ENCODE results near the gene PHYHD1.

PHYHD1 gene

GRCh38 chr9:128945798-128946501, 25.2 kb downstream of the PHYHD1 start:
- Histone ChIP-seq H3K9me2 (replicated peaks; ENCODE audit: control insufficient read depth, low read length) (no peaks in the 10 kb centered on the region), H3K27ac (ENCODE audit: low read depth, low read length) (no peak overlapping the region), H4K20me1 (ENCODE audit: control insufficient read depth, insufficient read depth, low read depth, low read length) (no peaks in the 10 kb centered on the region), H3K4me2 (ENCODE audit: low read length) (peak overlapping the region; percentile 83), H3K79me2 (ENCODE audit: control insufficient read depth, low read length) (peaks cover 49% of the 10 kb centered on the region), H3K27me3 (ENCODE audit: control insufficient read depth, low read length) (no peaks in the 10 kb centered on the region), H3K4me3 (ENCODE audit: low read length) (peak overlapping the region; percentile 93; the same call in 1 of the 2 replicates), H3K9me3 (ENCODE audit: control insufficient read depth, insufficient read depth, low read length) (no peaks in the 10 kb centered on the region), H3K4me1 (ENCODE audit: control insufficient read depth, low read length) (peaks cover 14% of the 10 kb centered on the region), H3K36me3 (ENCODE audit: control insufficient read depth, low read length) (peaks cover 21% of the 10 kb centered on the region), H3F3A (ENCODE audit: control insufficient read depth, insufficient read depth) (no peaks in the 10 kb centered on the region; the same call in 1 of the 2 replicates)
- TF ChIP-seq, protein P1, sequence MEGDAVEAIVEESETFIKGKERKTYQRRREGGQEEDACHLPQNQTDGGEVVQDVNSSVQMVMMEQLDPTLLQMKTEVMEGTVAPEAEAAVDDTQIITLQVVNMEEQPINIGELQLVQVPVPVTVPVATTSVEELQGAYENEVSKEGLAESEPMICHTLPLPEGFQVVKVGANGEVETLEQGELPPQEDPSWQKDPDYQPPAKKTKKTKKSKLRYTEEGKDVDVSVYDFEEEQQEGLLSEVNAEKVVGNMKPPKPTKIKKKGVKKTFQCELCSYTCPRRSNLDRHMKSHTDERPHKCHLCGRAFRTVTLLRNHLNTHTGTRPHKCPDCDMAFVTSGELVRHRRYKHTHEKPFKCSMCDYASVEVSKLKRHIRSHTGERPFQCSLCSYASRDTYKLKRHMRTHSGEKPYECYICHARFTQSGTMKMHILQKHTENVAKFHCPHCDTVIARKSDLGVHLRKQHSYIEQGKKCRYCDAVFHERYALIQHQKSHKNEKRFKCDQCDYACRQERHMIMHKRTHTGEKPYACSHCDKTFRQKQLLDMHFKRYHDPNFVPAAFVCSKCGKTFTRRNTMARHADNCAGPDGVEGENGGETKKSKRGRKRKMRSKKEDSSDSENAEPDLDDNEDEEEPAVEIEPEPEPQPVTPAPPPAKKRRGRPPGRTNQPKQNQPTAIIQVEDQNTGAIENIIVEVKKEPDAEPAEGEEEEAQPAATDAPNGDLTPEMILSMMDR (IDR thresholded peaks at IDR 0.05; ENCODE audit: low read depth, low read length, poor library complexity, severe bottlenecking) = no peak
- TF ChIP-seq EZH2phosphoT487 (IDR thresholded peaks at IDR 0.05; ENCODE audit: borderline replicate concordance, low read length) = no peak

- Histone ChIP-seq H3K27me3 (ENCODE audit: control insufficient read depth, low read length) (no peaks in the 10 kb centered on the region), H3K9me2 (replicated peaks; ENCODE audit: control insufficient read depth, low read length) (no peaks in the 10 kb centered on the region), H3K4me2 (ENCODE audit: low read length) (peak overlapping the region; percentile 83), H3K79me2 (ENCODE audit: control insufficient read depth, low read length) (peaks cover 49% of the 10 kb centered on the region), H3K27ac (ENCODE audit: low read depth, low read length) (no peak overlapping the region), H3F3A (ENCODE audit: control insufficient read depth, insufficient read depth) (no peaks in the 10 kb centered on the region; the same call in 1 of the 2 replicates), H4K20me1 (ENCODE audit: control insufficient read depth, insufficient read depth, low read depth, low read length) (no peaks in the 10 kb centered on the region), H3K9me3 (ENCODE audit: control insufficient read depth, insufficient read depth, low read length) (no peaks in the 10 kb centered on the region), H3K4me3 (ENCODE audit: low read length) (peak overlapping the region; percentile 93), H3K36me3 (ENCODE audit: control insufficient read depth, low read length) (peaks cover 28% of the 10 kb centered on the region), H3K4me1 (ENCODE audit: control insufficient read depth, low read length) (peaks cover 14% of the 10 kb centered on the region)
- no peak for TF ChIP-seq EZH2phosphoT487 (IDR thresholded peaks at IDR 0.05; ENCODE audit: borderline replicate concordance, low read length)
- TF ChIP-seq, protein P1 (IDR thresholded peaks at IDR 0.05; ENCODE audit: low read depth, low read length, poor library complexity, severe bottlenecking) = no peak
Observed at GRCh38 chr9:128946571-128947276, 25.9 kb downstream of the PHYHD1 start.

- Histone ChIP-seq H4K20me1 (ENCODE audit: control insufficient read depth, insufficient read depth, low read depth, low read length) (no peaks in the 10 kb centered on the region), H3K4me3 (ENCODE audit: low read length) (peak overlapping the region; percentile 93), H3K36me3 (ENCODE audit: control insufficient read depth, low read length) (peaks cover 31% of the 10 kb centered on the region), H3K9me3 (ENCODE audit: control insufficient read depth, insufficient read depth, low read length) (no peaks in the 10 kb centered on the region), H3K27ac (ENCODE audit: low read depth, low read length) (peak overlapping the region; percentile 57; the same call in 1 of the 2 replicates), H3K4me2 (ENCODE audit: low read length) (peak overlapping the region; percentile 83), H3K4me1 (ENCODE audit: control insufficient read depth, low read length) (peaks cover 14% of the 10 kb centered on the region), H3F3A (ENCODE audit: control insufficient read depth, insufficient read depth) (no peaks in the 10 kb centered on the region; the same call in 1 of the 2 replicates), H3K27me3 (ENCODE audit: control insufficient read depth, low read length) (no peaks in the 10 kb centered on the region), H3K79me2 (ENCODE audit: control insufficient read depth, low read length) (peaks cover 49% of the 10 kb centered on the region), H3K9me2 (replicated peaks; ENCODE audit: control insufficient read depth, low read length) (no peaks in the 10 kb centered on the region)
- no peak for TF ChIP-seq EZH2phosphoT487 (IDR thresholded peaks at IDR 0.05; ENCODE audit: borderline replicate concordance, low read length)
- TF ChIP-seq, protein P1 (IDR thresholded peaks at IDR 0.05; ENCODE audit: low read depth, low read length, poor library complexity, severe bottlenecking) = no peak
Observed at GRCh38 chr9:128947277-128947526, 26.4 kb downstream of the PHYHD1 start.

Data from DOHH2 (cell line).